Keratinocyte (primary cell): ENCODE measurements around the gene CBLN3. TPM values are rescaled to one million over a fixed set of nuclear protein-coding genes. Genes with fewer than 3 reads are reported as not detected.
A peak's percentile ranks its signal among the peaks of the same experiment; 100 is the strongest.

Experiments used
- DNase-seq: peaks from one replicate; pipeline ENCODE4 v3.0.0-alpha.2; 2011; ENCODE audit warnings: low read depth, missing footprints, low spot score
- FAIRE-seq: peaks from 2 replicates; lab custom pipeline; 2011; peaks lifted over from hg19 to GRCh38; lab: Jason Lieb, UNC
- H2AFZ ChIP-seq: 2 replicates; pipeline ENCODE4 v1.6.0; 2012; ENCODE audit warnings: low read length, control low read depth, inconsistent platforms; ENCODE audit not compliant: control insufficient read depth
- H3K27ac ChIP-seq: 2 replicates; pipeline ENCODE4 v1.5.1; 2011; ENCODE audit warnings: low read length; ENCODE audit not compliant: control insufficient read depth, insufficient read depth
- H3K27me3 ChIP-seq: 3 replicates; pipeline ENCODE4 v1.6.0; 2011; ENCODE audit warnings: low read length; ENCODE audit not compliant: control insufficient read depth, insufficient read depth; ENCODE audit errors: extremely low read depth
- H3K36me3 ChIP-seq, 2 experiments: 2 replicates in 1 of 2; 3 replicates in 1 of 2; pipeline ENCODE4 v1.5.1; 2011; ENCODE audit warnings: low read length in 2 of 2, mild to moderate bottlenecking in 1 of 2; ENCODE audit not compliant: control insufficient read depth in 2 of 2, insufficient read depth in 2 of 2; ENCODE audit errors: extremely low read depth in 1 of 2
- H3K4me1 ChIP-seq: 3 replicates; pipeline ENCODE4 v1.5.1; 2011; ENCODE audit warnings: low read length; ENCODE audit not compliant: control insufficient read depth, insufficient read depth; ENCODE audit errors: extremely low read depth
- H3K4me2 ChIP-seq: 3 replicates; pipeline ENCODE4 v1.6.0; 2011; ENCODE audit warnings: low read depth, low read length; ENCODE audit not compliant: control insufficient read depth, insufficient read depth; ENCODE audit errors: extremely low read depth
- H3K4me3 ChIP-seq, 3 experiments: fragments of 200-600 bp in 1 of 3; sonication (generic) in 1 of 3; 2 replicates in 2 of 3; 3 replicates in 1 of 3; pipeline ENCODE4 v1.5.1; 2011 to 2016; ENCODE audit warnings: low read length in 3 of 3, mild to moderate bottlenecking in 3 of 3, control low read depth in 2 of 3, inconsistent platforms in 1 of 3, low read depth in 1 of 3, mixed read lengths in 1 of 3, mixed run types in 1 of 3, moderate library complexity in 1 of 3; ENCODE audit not compliant: control insufficient read depth in 2 of 3, insufficient read depth in 2 of 3; ENCODE audit errors: extremely low read depth in 1 of 3
- H3K79me2 ChIP-seq: 2 replicates; pipeline ENCODE4 v1.6.0; 2012; ENCODE audit warnings: low read length; ENCODE audit not compliant: control insufficient read depth, insufficient read depth
- H3K9ac ChIP-seq: 3 replicates; pipeline ENCODE4 v1.6.0; 2011; ENCODE audit warnings: low read length; ENCODE audit not compliant: control insufficient read depth, insufficient read depth; ENCODE audit errors: extremely low read depth
- H3K9me1 ChIP-seq: 3 replicates; pipeline ENCODE4 v1.6.0; 2011; ENCODE audit warnings: low read length; ENCODE audit not compliant: control insufficient read depth, insufficient read depth; ENCODE audit errors: extremely low read depth
- H3K9me3 ChIP-seq: 2 replicates; pipeline ENCODE4 v1.5.1; 2012; ENCODE audit warnings: low read depth, low read length; ENCODE audit not compliant: control insufficient read depth
- H4K20me1 ChIP-seq: 3 replicates; pipeline ENCODE4 v1.6.0; 2011; ENCODE audit warnings: low read length; ENCODE audit not compliant: control insufficient read depth, insufficient read depth; ENCODE audit errors: extremely low read depth
- EZH2 ChIP-seq: IDR thresholded peaks from one replicate; pipeline ENCODE4 v1.6.1; 2012; ENCODE audit warnings: inconsistent platforms, mild to moderate bottlenecking, low read length, moderate library complexity
- dilution Hi-C: fragments of 300-500 bp; cut with MboI; formaldehyde crosslinking; loops from one replicate; pipeline ENCODE4 v1.7.0; 2020; ENCODE audit warnings: low sequenced_read_pairs; ENCODE audit not compliant: extremely low pct_ligation_motif_present
- polyA plus RNA-seq, 5 experiments: library from polyadenylated mRNA; depleted of rRNA in 3 of 5; stranded (reverse) in 3 of 5; stranded (forward) in 1 of 5; unstranded in 1 of 5; fragments of >200 nt; gene quantifications; 1 replicate in 1 of 5; 2 replicates in 3 of 5; 3 replicates in 1 of 5; pipeline versions ENCODE4 v1.2.1 to v1.2.3, GENCODE V29; 2011 to 2012; ENCODE audit warnings: missing spikeins in 2 of 5, low read depth in 1 of 5, low replicate concordance in 1 of 5
- TF ChIP-seq, protein P1 (sequence below), 3 experiments: IDR thresholded peaks in 1 of 3; conservative IDR thresholded peaks in 1 of 3; optimal IDR thresholded peaks in 1 of 3; 2 replicates in 2 of 3; 3 replicates in 1 of 3; pipeline versions ENCODE3 to v1.5.1; 2011; ENCODE audit warnings: low read length in 3 of 3, mild to moderate bottlenecking in 3 of 3, moderate library complexity in 2 of 3, control low read depth in 1 of 3, inconsistent platforms in 1 of 3; ENCODE audit not compliant: insufficient read depth in 2 of 3; ENCODE audit errors: extremely low read depth in 1 of 3

Gene CBLN3
- polyA plus RNA-seq, 1 donor (not counting 4 experiments of a cell fraction or from before 2014, with no cell fraction given): 1.6 TPM

DNA sequence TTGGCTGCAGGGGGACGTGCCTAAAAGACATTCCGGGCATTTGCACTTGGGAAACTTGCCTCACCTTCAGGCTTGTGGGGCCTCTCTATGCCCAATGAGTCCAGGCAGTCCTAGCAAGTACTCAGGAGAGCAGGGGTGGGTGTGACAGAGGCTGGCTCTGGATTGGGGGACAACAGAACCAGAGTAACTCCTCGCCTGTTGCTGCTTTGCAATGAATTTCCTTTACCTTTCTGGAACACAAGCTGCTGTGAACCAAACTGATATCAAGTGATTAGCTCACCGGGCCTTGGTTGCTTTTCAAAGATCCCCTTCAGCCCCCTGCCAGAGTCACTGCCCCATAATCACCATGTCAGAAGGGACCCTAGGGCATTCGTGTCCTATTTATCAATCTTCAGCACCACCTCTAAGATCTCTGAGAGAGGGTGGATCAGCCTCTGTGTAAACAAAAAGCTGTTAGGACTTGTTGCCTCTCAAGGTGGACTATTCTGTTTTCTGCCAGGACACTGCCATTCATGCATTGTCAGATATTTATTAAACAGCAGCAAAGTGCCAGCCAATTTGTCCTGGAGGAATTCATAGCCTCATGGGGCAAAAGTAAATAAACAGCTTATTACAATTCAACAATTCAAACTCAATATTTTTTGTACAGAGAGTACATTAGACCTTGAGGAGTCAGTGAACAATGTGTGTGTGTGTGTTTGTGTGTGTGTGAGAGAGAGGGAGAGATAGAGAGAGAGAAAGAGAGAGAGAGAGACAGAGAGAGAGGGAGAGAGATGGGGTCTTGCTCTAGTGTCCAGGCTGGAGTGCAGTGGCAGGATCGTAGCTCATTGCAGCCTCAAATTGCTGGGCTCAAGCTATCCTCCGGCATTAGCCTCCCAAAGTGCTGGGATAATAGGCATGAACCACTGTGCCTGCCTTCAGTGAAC is 50.2 kb downstream of the CBLN3 start:
- no peak for TF ChIP-seq EZH2
- TF ChIP-seq, protein P1, sequence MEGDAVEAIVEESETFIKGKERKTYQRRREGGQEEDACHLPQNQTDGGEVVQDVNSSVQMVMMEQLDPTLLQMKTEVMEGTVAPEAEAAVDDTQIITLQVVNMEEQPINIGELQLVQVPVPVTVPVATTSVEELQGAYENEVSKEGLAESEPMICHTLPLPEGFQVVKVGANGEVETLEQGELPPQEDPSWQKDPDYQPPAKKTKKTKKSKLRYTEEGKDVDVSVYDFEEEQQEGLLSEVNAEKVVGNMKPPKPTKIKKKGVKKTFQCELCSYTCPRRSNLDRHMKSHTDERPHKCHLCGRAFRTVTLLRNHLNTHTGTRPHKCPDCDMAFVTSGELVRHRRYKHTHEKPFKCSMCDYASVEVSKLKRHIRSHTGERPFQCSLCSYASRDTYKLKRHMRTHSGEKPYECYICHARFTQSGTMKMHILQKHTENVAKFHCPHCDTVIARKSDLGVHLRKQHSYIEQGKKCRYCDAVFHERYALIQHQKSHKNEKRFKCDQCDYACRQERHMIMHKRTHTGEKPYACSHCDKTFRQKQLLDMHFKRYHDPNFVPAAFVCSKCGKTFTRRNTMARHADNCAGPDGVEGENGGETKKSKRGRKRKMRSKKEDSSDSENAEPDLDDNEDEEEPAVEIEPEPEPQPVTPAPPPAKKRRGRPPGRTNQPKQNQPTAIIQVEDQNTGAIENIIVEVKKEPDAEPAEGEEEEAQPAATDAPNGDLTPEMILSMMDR (optimal IDR thresholded peaks at IDR 0.05 in 1 of 3, IDR thresholded peaks at IDR 0.05 in 1 of 3, conservative IDR thresholded peaks at IDR 0.05 in 1 of 3; ENCODE audit: extremely low read depth in 1 of 3, insufficient read depth in 2 of 3, low read length in 3 of 3): no peak

DNA sequence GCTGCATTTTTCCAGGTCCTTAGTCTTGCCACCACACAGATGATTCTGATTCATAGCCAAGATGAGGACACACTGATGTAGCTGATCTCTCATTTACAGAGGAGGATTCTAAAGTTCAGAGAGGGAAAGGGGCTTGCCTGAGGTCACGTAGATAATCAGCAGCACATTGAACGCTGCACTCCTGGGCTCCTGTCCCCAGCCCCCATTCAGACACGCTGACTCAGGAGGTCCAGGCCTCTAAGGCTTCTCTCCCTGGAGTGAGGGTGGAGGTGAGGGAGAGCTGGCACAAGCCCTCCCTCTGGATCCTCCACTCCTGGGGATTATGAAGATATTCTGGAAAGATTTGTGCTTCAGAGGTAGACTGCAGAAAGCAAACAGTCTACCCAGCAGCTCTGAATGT is 51.1 kb downstream of the CBLN3 start:
- FAIRE-seq (no peak), DNase-seq (no peak)
- Histone ChIP-seq H2AFZ (no peak overlapping the region), H3K79me2 (no peaks in the 10 kb centered on the region), H3K4me2 (no peak overlapping the region), H3K4me3 (no peak overlapping the region), H3K27me3 (no peaks in the 10 kb centered on the region), H3K27ac (no peak overlapping the region), H3K9me1 (no peaks in the 10 kb centered on the region), H3K9me3 (no peaks in the 10 kb centered on the region), H3K4me1 (peaks cover 11% of the 10 kb centered on the region), H3K36me3 (no peaks in the 10 kb centered on the region), H3K9ac (no peak overlapping the region), H4K20me1 (no peaks in the 10 kb centered on the region)
- dilution Hi-C loops: no loop called here
- TF ChIP-seq, protein P1 (optimal IDR thresholded peaks at IDR 0.05 in 1 of 3, IDR thresholded peaks at IDR 0.05 in 1 of 3, conservative IDR thresholded peaks at IDR 0.05 in 1 of 3; ENCODE audit: extremely low read depth in 1 of 3, insufficient read depth in 2 of 3, low read length in 3 of 3): no peak
- no peak for TF ChIP-seq EZH2

More for the DNA sequence above, 50.2 kb downstream of the CBLN3 start:
- Histone ChIP-seq H3K4me1 (peaks cover 11% of the 10 kb centered on the region), H3K36me3 (no peaks in the 10 kb centered on the region), H3K4me3 (no peak overlapping the region), H3K27me3 (no peaks in the 10 kb centered on the region), H3K9me1 (no peaks in the 10 kb centered on the region), H3K79me2 (no peaks in the 10 kb centered on the region), H3K27ac (no peak overlapping the region), H3K4me2 (no peak overlapping the region), H3K9ac (peak overlapping the region; percentile 0), H4K20me1 (no peaks in the 10 kb centered on the region), H3K9me3 (no peaks in the 10 kb centered on the region), H2AFZ (no peak overlapping the region)
- dilution Hi-C loops: no loop called here
- FAIRE-seq (no peak), DNase-seq (no peak)
